ENCODE measurements around the gene DKKL1.
"Not testable (repeated sequence)": the region's sequence is repeated elsewhere in the genome, so short reads cannot be mapped to it uniquely, and the experiment has no call there.

The DKKL1 gene

DNA sequence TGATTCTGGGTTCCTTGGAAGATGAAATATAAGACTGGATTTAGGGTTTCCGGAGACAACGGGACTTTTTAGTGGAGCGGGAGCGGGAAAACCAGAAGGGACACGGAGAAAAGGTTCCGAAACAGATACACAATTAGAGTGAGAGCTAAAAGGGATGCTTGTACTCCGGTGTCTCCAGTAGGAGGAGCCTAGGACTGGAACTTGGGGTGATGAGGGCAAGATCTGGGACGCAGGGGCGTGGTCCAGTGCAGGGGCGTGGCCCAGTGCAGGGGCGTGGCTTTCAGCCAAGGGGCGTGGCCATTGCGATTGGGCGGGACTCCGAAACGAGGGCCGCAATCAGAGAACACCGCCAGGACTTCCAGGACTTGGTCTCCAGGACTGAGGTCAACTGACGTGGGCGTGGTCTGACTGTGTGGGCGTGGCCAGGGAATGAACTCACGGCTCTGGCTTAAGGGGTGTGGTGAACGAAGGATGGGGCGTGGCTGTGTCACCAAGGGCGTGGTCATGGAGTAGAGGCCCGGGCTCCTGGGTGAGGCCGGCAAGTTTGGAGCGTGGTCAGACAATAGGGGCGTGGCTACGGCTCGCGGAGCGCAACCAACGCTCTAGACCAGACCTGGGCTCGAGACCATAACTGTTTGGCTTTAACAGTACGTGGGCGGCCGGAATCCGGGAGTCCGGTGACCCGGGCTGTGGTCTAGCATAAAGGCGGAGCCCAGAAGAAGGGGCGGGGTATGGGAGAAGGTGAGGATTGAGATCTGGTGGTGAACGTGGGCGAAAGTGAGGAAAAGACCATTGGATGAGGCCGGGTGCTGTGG lies at the start of gene DKKL1:
TSS of gene DKKL1 (plus strand) at position 610 of the 815 bp plus-strand sequence. CDS start at position 732, 122 bp downstream.
- DNase-seq (ENCODE audit: low spot score), result peak; percentile 98

DNA sequence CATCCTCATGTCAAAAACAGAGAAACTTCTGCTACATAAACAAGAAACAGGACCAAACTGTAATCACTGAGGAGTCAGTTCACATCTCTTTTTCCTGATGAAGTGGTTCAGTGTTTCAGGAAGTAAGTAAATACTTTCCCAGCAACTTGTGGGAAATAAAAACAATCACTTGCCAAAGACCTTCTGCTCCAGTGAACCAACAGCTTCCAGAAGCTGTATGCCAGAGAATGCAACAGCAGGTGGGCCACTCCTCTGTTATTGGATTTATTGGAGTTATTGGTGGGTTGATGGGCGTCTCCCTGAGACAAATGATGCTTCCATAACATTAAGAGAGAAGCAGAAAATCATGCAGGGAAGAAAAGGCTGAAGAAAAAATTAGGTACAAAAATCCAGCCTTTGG lies 48.6 kb upstream of the DKKL1 start:
- DNase-seq (ENCODE audit: low spot score), result no peak

DNA sequence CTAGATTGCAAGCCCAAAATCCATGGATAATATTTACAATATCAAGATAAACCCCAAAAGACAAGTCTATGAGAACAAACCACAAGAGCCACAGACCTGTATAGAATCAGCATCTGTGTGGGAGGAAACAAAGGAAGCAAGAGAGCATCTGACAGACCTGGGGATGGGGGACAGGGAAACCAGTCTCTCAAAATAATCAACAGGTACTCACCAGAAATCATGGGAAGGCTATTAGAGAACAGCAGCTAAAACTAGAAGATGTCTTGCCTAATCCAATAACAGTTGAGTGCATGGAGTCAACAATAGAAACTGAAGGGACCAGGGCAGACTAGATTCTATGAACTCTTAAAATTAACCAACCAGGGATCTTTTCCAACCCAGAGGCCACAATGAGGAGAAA lies 47.4 kb upstream of the DKKL1 start:
- DNase-seq (ENCODE audit: low spot score), result no peak

DNA sequence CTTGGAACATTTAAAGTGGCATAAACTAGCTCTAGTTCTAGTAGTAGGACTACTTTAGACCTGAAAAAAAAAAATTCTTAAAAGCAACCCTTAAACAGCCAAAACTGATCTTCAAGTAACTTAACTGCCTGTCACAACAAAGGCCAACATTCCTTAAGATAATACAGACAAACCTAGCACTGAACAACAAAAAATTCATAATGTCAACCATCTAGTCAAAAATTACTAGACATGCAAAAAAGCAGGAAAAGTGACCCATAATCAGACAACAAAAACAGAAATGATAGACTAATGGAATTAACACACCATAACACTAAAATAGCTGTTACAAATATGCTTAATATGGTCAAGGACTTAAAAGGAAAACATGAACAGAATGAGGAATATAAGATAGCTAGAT lies 45.4 kb upstream of the DKKL1 start:
- no peak for DNase-seq (ENCODE audit: low spot score)

DNA sequence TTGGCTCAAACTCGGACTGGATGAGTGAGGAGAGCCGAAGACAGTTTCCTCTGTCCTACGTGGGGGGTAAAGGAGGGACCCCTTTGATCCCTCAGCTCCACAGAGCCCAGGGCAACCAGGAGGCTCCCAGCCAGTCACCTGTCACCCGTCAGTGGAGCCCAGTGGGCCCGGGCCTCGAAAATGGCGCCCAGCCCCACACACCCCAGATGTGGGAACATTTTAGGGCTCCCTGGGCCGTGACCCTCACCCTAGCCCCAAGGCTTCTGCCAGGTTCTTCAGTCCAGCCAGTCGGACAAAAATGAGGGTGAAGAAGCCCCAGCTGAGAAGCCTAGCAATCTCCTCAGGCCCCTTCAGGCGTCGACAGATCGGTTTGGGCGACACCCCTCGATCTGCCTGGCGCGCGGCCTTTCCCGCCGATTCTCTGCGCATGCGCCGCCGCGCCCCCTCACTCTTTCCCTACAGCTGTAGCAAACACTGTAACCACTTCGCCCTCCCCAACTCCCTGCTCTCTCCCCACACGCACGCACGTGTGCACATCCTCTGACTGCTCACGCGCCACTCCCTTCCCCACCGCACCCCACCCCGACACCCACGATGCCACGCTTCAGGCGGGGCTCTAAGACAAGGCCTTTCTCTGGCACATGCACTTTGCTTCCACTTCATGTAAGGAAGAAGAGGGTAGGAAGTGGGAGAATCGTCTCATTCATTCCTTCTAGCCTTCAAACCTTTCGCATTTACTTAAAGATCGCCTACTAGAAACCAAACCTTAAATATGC lies 38.7 kb upstream of the DKKL1 start, which contains the start of gene SLC6A16:
TSS of gene SLC6A16 (minus strand) at position 391 of the 776 bp plus-strand sequence. CDS start 13,844 bp downstream, outside the sequence.
- DNase-seq (ENCODE audit: low spot score), result no peak

DNA sequence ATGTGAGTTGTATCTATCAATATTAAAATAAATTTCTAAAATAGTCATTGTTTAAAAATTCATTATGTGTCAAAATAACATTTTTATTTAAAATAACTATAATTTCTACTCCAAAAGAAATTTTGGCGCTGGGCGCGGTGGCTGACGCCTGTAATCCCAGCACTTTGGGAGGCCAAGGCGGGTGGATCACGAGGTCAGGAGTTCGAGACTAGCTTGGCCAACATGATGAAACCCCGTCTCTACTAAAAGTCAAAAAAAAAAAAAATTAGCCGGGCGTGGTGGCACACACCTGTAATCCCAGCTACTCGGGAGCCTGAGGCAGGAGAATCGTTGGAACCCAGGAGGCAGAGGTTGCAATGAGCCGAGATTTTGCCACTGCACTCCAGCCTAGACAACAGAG lies 37.9 kb upstream of the DKKL1 start:
- not testable (repeated sequence) for DNase-seq (ENCODE audit: low spot score)

DNA sequence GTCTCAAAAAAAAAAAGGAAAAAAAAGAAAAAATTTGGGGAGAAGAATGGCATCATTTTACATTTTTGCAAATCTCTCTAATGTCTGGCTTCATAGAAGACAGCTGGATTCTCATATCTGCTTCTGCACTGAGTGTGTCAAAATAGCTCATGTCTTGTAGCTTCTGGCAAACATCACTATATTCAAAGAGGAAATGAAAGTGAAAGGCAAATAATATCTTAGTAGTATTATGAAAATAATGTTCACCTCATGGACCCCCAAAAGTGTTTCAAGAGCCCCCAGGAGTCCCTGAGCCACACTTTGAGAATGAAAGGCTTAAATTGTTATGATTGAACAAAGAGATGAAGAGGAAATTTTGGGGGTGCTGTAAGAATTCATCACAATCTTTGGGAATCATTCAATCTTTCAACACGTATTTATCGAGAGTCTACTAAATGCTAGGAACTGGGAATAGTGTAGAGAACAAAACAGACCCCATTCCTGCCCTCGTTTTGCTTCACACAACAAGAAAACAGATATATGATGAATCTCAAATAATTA lies 37.4 kb upstream of the DKKL1 start:
- no peak for DNase-seq (ENCODE audit: low spot score)

DNA sequence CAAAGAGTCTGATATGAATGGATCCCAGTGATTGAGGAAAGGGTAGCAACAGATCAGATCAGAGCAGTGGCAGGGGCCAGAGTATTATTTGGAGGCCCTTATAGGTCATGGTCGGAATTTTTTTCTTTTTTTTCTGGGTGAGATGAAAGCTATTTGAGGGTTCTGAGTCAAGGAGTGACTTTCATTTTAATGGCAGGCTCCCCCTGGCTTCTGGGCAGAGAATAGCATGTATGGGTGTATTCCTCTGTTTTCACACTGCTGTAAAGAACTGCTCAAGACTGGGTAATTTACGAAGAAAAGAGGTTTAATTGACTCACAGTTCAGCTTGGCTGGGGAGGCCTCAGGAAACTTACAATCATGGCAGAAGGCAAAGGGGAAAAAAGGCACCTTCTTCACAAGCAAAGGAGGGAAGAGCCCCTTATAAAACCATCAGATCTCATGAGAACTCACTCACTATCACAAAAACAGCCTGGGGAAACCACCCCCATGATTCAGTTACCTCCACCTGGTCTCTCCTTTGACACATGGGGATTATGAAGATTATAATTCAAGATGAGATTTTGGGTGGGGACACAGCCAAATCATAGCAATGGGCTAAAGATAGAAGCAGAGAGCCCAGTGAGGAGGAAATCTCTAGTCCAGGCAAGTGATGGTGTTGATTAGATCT lies 35.7 kb upstream of the DKKL1 start:
- peak; percentile 42 for DNase-seq (ENCODE audit: low spot score)

DNA sequence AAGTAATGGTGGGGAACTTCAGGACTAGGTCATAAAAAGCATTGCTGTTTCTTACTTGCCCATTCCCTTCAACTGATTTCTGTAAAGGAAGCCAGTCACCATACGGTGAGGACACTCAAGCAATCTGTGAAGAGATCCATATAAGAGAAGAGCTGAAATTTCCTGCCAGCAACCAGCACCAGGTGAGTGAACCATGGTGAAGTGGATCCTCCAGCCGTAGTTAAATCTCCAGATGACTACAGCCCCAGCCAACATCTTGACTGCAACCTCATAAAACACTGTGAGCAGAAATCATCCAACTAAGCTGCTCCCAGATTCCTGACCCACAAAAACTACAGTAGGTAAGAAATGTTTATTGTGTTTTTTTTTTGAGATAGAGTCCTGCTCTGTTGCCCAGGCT lies 34.9 kb upstream of the DKKL1 start:
- DNase-seq (ENCODE audit: low spot score), result no peak

DNA sequence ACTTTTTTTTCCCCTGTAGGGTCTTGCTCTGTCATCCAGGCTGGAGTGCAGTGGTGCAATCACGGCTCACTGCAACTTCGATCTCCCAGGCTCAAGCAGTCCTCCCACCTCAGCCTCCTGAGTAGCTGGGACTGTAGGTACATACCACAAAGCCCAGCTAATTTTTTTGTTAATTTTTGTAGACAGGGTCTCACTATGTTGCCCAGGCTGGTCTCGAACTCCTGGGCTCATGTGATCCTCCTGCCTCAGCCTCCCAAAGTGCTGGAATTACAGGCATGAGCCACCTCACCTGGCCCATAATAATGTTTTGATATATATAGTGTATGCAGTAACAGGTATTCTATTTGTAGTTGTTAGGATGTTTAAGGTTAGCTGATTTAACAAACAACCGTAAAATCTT lies 32.5 kb upstream of the DKKL1 start:
- DNase-seq (ENCODE audit: low spot score), result not testable (repeated sequence)

DNA sequence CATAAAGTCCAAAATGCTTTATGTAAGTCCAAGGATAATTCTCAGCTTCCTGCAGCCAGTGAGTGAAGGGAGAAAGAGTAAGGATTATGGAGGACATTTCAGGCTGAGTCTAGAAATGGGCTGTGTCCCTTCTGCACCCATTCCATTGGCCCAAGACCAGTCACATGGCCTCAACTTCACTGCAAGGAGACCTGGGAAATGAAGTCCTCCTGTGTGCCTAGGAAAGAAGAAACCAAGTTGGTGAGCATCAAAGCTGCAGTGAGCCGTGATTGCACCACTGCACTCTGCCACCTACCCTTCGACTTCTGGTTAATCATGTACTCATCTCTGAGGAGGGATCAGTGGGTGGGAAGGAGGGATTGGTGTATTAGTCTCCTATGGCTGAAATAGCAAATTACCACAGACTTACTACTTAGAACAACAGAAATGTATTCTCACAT lies 32.0 kb upstream of the DKKL1 start:
- DNase-seq (ENCODE audit: low spot score), result peak; percentile 56

DNA sequence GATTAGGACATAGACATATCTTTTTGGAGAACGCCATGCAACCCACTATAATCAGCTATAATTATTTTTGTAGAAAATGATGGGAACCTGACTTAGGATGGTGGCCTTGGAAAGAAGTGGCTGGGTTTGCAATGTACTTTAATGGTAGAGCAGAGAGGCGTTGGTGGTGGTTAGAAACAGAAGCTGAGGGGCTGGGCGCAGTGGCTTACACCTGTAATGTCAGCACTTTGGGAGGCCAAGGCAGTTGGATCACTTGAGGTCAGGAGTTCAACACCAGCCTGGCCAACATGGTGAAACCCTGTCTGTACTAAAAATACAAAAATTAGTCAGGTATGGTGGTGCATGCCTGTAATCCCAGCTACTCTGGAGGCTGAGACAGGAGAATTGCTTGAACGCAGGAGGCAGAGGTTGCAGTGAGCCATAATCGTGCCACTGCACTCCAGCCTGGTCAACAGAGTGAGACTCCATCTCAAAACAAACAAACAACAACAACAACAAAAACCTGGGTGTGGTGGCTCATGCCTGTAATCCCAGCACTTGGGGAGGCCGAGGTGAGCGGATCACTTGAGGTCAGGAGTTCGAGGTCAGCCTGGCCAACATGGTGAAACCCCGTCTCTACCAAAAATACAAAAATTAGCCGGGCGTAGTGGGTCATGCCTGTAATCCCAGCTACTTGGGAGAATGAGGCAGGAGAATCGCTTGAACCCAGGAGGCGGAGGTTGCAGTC lies 30.8 kb upstream of the DKKL1 start:
- DNase-seq (ENCODE audit: low spot score), result not testable (repeated sequence)

DNA sequence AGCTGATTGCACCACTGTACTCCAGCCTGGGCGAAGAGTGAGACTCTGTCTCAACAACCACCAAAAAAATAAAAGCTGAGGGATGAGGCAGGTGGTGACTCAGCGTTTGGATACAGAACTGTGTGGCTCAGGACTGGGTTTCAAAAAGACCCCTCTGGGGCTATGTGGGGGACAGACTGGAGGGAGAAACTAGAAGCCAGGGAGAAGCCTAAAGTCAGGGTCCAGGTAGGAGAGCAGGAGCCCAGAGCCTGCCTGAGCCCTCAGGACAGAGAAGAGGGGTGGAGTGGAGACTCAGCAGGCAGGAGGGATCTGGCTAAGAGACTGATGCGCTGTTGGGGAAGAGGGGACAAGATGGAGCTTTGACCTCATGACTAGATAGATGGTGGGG lies 30.3 kb upstream of the DKKL1 start:
- DNase-seq (ENCODE audit: low spot score), result no peak

DNA sequence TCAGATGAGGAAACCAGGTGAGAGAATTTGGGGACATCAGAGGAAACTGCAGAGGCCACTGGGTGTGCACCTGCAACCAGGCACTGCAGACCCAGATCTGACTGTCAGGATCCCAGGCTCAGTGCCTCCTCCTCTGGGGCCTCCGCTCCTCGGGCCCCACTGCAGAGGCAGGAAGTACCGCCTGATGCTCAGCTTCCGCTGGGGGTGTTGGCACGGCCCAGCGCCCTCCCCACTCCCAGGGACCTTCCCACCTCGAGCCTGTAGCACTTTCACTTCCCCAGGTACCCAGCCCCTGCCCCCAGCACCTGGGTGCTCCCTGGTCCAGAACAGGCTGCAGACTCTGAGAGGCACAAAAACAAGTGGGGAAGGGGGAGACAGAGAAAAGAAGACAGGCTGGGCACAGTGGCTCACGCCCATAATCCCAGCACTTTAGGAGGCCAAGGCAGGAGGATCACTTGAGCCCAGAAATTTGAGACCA lies 29.8 kb upstream of the DKKL1 start:
- DNase-seq (ENCODE audit: low spot score), result no peak

DNA sequence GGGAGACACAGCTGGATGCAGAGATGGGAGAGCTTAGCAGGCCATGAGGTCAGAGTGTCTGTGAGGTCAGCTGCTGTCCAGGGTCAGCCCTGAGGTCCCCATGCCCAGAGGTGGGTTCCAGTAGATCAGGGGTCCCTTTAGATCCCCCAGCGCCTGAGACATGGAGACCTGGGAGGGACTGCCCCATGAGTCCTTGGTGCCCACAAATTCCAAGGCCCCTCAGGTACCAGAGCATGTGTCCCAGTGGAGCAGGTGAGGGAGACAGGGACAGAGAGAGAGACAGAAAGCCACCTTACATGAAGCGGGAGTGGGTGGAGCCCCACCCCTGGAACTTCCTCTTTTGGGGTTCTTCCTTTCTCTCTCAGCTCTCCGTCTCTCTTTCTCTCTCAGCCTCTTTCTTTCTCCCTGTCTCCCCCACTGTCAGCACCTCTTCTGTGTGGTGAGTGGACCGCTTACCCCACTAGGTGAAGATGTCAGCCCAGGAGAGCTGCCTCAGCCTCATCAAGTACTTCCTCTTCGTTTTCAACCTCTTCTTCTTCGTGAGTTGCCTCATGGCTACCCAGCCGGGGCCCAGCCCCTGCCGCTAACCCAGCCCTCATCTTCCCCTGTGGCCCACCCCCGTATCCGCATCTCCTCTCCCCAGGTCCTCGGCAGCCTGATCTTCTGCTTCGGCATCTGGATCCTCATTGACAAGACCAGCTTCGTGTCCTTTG lies 28.4 kb upstream of the DKKL1 start, which contains the start of gene CD37:
TSS of gene CD37 (plus strand) at position 336 of the 713 bp plus-strand sequence. CDS start at position 471, 135 bp downstream.
- no peak for DNase-seq (ENCODE audit: low spot score)

DNA sequence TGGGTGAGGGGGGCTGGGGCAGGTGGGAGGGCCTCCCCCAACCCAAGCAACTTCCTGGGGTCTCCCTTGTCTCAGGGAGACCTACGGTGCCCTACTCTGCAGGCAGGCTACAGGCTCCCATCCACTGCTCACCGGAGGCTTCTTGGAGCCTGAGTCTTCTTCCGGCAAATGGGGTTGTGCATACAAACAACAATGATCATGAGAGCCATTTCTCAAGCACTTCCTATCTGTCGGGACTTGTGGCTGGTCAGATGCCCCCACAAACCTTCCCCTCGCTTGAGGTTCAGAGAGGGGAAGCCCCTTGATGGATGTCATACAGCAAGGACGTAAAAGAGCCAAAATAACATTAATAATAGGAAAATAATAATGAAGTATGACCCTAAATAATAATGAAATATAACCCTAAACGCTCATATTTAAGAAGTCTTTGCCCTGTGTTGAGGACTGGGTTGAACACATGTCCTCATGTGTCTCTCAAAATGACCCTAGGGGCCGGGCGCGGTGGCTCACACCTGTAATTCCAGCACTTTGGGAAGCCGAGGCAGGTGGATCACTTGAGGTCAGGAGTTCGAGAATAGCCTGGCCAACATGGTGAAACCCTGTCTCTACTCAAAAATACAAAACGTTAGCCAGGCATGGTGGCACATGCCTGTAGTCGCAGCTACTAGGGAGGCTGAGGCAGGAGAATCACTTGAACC lies 27.7 kb upstream of the DKKL1 start:
- no peak for DNase-seq (ENCODE audit: low spot score)

DNA sequence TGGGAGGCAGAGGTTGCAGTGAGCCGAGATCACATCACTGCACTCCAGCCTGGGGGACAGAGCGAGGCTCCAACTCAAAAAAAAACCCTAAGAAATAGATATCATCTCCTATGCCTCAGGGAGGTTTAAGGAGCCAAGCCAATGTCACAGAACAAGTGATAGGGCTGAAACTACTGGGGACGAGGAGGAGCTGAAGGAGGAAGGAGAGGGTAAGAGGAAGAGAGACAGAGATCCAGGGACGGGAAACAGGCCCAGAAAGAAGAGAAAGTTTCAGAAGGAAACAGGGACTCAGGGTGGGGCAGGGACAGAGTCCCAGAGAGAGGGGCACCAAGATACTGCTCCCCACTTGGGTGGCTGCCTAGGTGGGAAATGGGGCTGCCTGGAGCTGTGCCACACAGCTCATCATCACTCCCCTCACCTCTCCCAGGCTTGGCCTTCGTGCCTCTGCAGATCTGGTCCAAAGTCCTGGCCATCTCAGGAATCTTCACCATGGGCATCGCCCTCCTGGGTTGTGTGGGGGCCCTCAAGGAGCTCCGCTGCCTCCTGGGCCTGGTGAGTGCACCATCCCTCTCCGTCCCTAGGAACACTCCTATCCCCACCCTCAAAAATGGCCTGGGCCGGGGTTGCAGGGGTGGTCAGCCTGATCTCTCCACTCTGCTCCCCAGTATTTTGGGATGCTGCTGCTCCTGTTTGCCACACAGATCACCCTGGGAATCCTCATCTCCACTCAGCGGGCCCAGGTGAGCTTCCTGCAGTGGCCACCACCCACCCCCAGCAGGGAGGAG lies 27.0 kb upstream of the DKKL1 start:
- DNase-seq (ENCODE audit: low spot score), result no peak

DNA sequence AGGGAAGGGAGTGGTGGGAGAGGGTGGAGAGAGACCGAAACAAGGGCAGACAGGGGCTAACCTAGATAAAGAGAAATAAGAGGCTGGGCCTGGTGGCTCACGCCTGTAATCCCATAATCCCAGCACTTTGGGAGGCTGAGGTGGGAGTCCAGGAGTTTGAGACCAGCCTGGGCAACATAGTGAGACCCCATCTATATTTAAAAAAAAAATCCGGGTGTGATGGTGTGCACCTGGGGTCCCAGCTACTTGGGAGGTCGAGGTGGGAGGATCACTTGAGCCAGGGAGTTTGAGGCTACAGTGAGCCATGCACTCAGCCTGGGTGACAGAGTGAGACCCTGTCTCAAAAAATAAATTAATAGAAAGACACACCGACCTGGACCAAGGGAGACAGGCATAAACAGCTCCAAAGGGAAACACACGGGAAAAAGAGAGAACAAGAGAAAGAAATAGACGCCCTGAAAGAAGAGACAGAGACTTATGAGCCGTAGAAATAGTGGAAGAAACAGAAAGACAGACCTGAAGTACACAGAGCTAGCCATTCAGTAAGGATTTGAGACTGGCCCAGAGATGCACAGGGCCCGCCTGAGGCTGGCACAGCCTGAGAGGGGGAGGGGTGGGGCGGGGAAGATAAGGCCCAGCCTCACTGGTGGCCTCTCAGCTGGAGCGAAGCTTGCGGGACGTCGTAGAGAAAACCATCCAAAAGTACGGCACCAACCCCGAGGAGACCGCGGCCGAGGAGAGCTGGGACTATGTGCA lies 26.2 kb upstream of the DKKL1 start:
- no peak for DNase-seq (ENCODE audit: low spot score)
